ENCODE results near the gene FUT7.

Gene FUT7

DNA sequence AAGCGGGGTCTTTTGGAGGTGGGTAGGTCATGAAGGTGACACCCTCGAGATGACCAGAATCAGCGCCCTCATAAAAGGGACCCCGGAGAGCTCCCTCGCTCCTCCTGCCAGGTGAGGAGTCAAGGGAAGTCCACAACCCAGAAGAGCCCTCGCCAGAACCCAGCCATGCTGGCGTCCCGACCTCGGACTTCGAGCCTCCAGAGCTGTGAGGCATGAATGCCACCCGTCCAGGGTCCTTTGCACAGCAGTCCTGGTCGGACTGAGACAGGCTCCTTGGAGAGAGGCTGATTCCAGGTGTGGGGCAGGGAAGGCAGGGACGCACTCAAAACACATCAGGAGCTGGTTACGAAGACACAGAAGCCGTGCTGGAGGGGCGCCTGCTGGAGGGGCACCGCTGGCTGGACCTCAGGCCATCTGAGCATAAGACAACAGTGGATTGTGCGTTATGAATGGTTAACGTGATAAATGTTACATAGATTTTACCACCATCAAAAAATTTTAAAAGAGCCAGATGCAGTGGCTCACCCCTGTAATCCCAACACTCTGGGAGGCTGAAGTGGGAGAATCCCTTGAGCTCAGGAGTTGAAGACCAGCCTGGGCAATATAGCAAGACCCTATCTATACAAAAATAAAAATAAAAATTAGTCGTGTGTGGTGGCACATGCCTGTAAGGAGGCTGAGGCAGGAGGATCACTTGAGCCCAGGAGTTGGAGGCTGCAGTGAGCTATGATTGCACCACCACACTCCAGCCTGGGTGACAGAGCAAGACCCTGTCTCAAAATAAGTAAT is 29.8 kb downstream of the FUT7 start:
- no peak for DNase-seq (ENCODE audit: low read depth)

DNA sequence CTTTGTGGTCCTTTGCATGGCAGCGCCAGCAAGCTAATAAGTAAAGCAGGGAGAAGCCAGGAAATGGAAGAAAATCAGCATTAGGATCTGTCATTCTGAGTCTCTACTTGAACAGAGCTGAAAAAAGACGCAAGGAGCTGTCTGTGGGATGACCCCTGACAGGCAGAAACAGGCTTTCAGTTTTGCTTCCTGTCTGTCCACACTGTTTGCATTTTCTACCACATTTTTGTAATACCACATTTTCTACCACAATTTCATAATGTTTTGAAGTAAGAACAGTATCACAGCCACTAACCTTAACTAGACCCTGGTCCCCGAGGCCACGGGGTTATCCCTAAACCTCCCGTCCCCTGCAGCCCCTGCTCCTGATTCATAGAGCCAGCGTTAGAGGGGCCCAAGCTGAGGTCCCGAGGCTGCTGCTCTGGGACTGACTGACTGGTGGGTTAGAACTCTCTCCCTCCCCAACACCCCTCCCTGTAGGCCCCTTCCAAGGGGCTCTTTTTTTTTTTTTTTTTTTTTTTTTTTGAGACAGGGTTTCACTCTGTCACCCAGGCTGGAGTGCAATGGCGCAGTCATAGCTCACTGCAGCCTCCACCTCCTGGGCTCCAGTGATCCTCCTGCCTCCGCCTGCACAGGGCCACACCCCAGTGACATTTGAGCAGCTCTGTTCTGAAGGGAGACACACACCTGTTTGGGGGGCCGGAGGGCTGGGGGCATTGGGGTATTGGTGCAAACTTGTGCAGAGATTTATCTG is 31.5 kb downstream of the FUT7 start:
- peak; percentile 70 for DNase-seq (ENCODE audit: low read depth)

DNA sequence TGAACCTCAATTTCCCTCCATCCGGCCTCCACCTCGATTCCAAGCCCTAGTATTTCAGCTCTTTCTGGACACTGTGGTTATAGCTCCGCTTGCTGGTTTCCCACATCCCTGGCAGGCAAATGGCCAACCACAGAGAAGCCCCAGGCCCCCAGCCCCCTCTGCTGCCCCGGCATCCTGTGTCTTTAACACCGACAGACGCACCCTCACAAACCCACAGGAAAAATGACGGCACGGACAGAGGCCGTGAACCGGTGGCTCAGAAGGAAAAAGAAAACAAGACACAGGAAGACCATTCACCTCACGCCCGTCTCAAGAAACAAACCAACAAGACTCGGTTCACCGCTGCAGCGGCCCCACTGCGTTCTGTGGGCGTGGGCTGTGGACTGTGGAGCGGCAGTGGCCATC is 34.1 kb downstream of the FUT7 start:
- no peak for DNase-seq (ENCODE audit: low read depth)

DNA sequence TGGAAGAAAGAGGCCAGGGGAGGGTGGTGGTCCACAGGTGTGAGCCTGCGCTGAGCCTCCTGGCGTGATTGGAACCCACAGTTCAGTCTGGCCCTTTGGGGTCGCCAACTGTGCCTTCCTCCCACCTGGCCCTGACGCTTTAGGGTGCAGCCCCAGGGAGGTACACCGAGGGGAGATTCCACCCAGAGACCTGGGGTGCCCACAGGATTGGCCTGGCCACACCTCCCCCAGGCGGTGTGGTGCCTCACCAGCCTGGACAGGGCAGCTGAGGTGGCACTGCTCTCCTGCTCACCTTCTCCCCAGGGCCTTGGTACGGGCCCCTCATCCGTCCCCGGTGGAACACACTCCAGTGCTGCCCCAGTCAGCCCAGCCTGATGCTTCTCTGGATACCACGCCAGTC is 34.5 kb downstream of the FUT7 start:
- no peak for DNase-seq (ENCODE audit: low read depth)

DNA sequence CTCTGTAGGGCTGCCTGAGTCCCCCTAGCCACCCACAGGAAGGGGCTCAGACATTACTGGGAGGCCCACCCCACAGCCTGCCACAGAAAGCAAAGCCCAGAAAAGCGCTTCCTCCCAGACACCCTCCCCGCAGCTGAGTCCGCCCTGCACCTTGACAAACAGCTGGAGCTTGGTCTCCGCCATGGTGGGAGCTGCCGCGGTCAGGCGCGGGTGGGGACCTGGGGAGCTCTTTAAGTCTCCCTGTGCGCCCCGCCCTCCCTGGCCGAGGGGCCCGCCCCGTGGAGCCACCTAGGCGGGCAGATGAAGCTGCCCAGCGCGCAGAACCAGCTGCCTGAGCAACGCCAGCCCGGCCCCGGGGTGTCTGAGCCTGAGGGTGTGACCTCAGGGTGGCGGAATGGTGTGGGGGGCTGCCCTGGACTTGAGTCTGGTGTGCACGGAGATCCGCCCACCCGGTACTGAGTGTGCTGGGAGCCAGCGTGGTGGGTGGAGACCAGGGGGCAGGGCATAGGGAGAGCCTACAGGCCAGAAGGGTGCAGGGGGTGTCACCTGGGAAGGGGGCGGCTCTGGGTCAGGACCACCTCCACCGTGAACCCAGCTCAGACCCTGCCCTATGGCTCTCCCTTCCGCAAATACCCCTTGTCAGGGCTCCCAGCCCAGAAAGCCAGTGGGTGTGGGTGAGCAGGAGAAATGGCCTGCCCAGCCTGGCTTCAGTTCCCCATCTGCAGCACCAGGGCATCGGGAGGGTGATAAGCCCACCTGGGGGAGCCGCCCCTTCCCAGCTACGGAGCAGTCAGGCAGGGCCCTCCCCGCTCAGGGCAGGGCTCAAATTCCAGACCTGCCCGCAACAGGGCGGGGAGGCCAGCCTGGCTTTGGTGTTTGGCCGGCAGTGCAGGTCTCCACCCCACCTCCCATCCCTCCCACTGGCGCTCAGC is 35.3 kb downstream of the FUT7 start, which contains the start of gene CLIC3:
Gene CLIC3 (minus strand): TSS at position 208 of the 932 bp plus-strand sequence. CDS start 25 bp downstream, at position 183.
- no peak for DNase-seq (ENCODE audit: low read depth)

DNA sequence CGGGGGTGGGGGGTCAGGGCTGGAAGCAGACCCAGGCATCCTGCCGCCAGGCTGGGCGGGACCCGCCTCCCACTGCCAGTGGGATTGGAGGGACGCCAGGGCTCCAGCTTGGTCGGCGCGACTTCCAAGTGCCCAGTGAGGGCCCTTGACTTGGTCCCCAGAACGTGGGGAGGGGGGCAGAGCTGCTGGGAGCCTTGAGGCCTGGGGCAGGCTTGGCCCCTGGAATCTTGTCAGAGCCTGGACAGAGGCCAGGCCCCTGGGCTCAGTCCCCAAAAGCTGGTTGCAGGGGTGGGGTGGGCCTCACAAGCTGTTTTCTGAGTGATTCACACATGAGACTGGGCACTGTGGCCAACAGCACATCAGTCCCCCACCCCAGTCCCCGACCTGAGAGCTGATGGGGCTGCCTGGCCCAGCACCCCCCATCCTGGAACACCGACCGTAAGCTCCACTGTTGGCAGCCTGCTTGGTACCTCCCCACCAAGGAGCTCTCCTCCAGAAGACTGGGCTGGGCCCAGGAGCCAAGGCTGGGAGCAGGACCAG is 36.0 kb downstream of the FUT7 start:
- no peak for DNase-seq (ENCODE audit: low read depth)

DNA sequence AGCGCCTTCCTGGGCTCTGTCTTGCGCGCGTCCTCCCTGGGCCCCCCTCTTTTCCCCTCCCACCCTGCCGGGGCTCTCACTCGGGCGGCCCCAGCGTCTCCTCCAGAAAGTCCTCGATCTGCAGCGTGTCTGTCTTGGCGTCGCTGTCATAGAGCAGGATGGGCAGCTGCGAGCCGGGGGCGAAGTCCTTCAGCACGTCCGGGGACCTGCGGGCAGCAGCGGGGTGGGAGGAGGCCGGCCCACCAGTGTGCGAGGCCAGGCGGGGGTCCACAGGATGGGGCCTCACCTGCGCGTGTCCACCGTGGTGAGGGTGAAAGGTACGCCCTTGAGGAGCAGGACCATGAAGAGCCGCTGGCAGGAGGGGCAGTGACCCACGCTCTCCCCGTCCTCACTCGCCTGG is 36.5 kb downstream of the FUT7 start:
- no peak for DNase-seq (ENCODE audit: low read depth)

DNA sequence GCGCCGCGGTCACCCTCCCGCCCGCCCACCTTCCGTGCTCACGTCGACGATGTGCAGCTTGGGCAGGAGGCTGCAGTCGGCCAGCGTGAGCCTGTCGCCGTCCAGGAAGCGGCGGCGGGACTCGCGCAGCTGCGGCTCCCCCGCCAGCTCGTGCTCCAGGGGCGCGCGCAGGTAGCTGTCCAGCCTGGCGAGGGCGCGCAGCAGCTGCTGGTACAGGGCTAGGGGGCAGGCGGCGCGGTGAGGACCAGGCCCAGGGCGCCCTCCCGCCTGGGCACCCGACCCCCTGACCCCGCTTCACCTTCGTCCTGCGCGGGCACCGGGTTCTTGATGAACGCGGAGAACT is 37.0 kb downstream of the FUT7 start:
- no peak for DNase-seq (ENCODE audit: low read depth)

DNA sequence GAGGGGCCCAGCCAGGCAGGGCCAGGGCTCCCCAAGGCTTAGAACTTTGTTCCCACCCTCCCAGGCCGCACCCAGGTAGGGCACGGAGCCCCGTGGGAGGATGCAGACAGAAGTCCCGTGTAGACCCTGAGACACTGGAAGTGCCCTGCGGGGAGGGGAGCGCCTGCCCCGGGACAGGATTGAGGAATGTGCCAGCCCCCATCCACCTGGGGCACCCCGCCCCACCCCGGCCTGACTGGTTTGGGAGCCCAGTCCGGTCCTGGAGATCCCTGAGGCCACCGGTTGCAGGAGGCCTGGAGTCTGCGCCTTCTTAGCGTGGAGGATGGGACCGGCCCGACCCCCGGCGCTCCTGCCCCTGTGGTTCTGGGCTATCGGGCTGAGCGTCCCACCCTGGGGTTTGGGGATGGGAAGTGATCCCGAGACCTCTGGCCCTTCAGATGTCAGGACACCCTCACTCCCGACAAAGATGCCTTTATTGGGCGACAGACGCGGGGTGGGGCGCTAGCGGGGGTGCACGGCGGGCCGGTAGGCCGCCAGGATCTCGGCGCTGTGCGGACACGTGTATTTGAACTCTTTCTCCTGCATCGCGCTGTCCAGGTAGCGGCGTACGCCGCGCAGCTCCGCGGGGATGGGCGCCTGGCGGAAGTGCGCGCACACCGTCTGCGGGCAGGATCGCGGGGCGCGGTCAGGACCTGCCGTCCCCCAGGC is 37.6 kb downstream of the FUT7 start:
- DNase-seq (ENCODE audit: low read depth) = no peak

DNA sequence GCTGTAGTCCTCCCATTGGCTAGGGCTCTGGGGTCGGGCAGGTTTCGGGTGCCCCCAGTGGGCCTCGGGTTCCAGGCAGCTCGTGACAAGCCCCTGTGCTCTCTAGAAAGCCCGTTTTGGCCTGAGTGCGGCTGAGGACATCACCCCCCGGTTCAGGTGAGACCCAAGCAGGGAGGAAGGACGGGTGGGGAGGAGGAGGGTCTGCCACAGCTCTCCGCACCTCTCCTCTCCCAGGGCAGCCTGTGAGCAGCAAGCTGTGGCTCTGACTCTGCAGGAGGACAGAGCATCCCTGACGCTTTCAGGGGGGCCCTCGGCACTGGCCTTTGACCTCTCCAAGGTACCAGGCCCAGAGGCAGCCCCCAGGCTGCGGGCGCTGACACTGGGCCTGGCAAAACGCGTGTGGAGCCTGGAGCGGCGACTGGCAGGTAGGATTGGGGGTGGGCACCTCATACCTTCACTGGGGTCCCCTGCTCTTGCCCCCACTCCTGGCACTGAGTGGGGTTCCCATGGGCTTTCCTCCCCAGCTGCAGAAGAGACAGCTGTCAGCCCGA is 39.0 kb downstream of the FUT7 start:
- no peak for DNase-seq (ENCODE audit: low read depth)

DNA sequence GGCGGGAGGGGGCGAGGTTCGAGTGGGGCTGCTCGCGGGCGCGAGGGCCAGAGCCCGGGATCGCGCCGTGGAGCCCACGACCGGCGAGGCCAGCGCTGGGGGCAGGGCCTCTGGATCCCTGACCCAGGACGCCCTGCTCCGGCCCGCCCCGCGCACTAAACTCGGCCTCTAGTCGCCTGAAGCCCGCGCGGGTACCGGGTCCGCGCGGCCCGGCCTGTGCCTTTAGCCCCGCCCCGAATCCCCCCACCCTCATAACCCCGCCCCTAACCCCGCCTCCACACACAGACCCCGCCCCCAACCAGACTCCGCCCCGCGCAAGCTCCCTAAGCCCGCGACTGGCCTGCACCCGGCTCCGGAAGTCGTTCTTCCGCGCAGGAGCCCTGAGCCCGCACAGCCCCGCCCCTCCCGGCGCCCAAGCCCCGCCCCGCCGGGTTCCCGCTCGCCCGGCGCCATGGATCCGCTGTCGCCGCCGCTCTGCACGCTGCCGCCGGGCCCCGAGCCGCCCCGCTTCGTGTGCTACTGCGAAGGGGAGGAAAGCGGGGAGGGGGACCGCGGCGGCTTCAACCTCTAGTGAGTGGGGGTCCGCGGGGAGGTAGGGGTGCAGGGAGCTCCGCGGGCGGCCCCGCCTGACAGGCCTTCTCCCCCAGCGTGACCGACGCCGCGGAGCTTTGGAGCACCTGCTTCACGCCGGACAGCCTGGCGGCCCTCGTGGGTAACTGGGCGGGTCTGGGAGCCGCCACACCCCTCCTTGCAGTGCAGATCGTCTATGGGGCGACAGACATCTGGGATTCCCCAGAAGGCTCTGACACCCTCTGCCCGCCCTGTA is 39.7 kb downstream of the FUT7 start, which contains the start of gene PAXX:
Gene PAXX (plus strand): TSS at position 430 of the 826 bp plus-strand sequence. CDS start 22 bp downstream, at position 452.
- DNase-seq (ENCODE audit: low read depth) = peak; percentile 87

DNA sequence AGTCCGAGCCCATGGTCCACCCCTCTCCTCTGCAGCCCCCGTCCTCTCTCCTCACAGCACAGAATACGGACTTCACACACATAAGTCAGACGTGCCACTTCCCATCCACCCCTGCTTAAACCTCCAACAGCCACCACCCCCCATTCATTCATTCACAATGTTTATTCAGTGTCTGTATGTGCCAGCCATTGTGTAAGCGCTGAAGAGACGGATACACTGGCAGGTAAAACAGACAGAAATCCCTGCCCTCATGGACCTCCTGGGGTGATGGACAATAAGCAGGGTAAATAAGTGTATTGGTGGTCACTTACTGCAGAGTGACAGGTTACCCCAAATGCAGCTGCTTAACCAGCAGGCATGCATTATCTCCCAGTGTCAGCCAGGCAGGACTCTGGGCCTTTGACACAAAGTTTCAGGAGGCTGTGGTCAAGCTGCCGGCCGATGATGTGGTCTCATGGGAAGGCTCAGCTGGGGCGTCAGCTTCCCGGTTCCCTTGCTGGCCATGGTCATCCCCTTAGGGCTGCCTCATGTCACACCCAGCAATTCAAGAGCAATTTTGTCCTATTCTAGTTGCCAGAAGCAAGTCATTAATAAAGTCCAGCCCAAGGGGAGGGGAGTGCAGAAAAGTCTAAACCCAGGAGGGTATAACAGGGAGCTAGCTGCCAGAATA is 41.5 kb downstream of the FUT7 start:
- no peak for DNase-seq (ENCODE audit: low read depth)

DNA sequence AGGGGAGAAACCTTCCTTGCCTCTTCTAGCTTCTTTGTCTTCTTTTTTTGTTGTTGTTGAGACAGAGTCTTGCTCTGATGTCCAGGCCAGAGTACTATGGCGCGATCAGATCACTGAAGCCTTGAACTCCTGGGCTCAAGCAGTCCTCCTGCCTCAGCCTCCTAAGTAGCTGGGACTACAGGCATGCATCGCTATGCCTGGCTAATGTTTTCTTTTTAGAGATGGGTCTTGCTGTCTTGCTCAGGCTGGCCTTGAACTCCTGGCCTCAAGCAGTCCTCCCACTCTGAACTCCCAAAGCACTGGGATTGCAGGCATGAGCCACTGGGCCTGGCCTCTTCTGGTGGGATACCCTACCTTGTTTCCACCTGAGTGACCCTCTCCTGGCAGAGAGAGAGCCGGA is 43.0 kb downstream of the FUT7 start:
- DNase-seq (ENCODE audit: low read depth) = no peak

DNA sequence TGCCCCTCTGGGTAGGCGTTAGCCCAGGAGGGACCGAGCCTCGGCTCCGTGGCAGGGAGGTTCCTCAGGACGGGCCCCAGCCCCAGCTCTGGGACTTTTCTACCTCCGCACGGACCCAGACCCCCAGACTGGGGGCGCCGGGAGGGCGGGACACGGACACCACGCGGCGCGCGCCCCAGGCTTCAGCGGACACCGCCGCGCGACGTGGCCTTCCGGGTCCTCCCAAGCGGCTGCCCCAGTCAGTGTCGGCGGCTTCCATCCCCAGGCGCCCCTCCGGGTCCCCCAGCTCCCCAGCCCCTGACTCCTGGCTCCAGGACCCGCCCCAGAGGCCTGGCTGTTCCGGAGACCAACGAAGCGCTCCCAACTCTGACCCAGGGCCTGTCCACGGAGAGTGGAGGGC is 46.0 kb downstream of the FUT7 start:
- DNase-seq (ENCODE audit: low read depth) = no peak

DNA sequence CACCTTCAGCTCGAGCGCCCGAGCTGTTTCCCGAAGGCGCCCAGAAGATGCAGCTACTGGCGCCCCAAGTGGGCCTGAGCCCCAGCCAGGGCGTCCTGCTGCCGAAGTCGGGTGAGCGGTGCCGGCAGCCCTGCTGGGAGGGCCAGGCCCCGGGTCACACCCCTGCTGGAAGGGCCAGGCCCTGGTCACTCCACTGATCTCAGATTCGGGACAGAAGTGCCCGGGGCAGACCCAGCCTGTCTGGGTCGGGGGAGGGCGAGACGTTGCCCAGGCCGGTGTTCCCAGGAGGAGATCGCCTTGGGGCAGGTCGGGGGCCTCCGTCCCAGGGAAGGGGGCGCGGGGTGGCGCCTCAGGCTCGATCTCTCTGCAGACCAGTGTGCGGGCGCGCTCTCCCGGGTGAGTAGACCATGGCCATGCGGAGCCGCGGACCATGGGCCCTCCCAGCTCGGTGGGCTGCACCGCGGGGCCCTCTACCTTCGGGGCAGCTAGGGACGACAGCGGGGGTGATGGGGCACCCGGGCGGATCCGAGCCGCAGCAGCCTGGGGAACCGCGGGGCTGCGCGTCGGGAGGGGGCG is 46.8 kb downstream of the FUT7 start:
- DNase-seq (ENCODE audit: low read depth) = no peak

DNA sequence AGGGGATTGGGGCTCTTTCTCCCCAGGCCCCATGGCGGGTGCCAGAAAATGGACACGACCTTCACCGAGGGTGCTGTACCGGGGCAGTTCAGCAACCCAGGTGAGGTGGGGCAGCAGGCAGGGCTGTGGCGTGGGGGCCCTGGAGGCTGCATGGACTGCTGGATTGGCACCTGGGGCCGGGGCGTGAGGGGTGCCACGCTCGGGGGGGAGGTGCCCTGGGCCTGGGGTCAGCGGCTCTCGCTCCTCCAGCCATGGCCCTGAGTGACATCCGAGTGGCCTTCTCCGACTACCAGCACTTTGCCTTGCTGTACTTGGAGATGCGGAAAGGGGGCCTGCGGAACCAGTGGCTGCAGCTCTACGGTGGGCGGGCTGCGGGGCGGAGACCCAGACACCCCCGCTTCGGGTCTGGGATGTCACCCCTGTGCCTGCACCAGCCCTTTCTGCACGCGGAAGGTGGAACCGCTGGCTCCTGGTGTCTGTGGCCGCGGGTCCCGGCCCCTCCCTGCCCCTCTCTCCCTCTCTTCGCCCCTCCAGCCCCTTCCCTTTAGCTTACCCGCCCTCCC is 47.3 kb downstream of the FUT7 start:
- DNase-seq (ENCODE audit: low read depth) = no peak

DNA sequence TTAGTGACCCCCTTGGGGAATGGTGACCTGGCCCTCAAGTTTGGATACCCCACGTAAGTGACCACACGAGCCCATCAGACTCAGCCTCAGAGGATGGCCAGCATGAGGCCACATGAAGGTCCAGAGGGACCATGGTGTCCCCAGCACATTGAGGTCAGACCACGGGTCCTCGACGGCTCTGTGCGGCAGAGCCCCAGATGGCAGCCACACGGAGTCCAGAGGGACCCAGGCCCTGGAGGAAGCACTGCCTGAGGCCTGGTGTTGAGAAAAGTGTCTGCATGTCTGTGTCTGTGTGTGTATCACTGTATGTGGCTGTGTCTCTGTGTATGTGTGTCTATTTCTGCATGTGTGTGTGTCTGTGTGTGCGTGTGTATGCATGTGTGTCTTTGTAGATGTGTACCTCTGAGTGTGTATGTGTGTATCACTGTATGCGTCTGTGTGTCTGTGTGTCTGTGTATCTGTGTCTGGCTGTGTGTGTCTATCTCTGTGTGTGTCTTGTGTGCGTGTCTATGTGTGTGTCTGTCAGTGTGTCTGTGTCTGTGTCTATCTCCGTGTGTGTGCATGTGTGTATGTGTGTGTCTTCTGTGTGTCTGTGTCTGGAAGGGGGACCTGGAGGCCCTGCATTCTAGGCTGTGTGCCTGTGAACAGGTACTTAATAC is 48.1 kb downstream of the FUT7 start:
- peak; percentile 22 for DNase-seq (ENCODE audit: low read depth)

DNA sequence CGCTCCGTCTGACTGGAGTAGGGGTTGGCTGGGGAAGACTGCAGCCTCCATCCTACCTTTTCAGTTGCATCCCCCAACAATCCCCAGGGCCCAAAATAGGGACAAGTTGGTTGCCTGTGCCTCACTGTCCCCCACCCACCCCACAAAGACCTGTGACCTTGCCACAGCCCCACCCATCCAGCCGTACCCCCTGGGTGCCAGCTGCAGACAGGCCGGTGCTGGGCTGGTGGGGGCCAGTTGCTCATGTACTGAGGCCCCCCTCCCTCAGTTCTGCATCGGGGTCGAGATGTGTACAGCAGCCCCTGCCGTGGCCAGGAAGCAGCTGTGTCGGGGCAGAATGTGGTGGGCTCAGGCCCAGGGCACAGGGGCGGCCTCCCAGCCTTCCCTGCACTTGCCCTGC is 48.7 kb downstream of the FUT7 start:
- DNase-seq (ENCODE audit: low read depth) = no peak
